Muscle layer of colon (tissue), 2 donors: ENCODE data around the gene ERICH6.

ENCODE experiments used
- H3K27ac ChIP-seq: one replicate; pipeline ENCODE4 v1.7.0; 2013; ENCODE audit warnings: low read depth, mild to moderate bottlenecking, low read length, moderate library complexity
- H3K27me3 ChIP-seq, 2 donors: one replicate each; pipeline ENCODE4 v1.7.0; 2013; ENCODE audit warnings: low read length in 2 of 2, mild to moderate bottlenecking in 2 of 2; ENCODE audit not compliant: insufficient read depth in 2 of 2, control insufficient read depth in 1 of 2
- H3K36me3 ChIP-seq: one replicate; pipeline ENCODE4 v1.7.0; 2013; ENCODE audit warnings: mild to moderate bottlenecking, low read length; ENCODE audit not compliant: insufficient read depth
- H3K4me1 ChIP-seq: one replicate; pipeline ENCODE4 v1.7.0; 2013; ENCODE audit warnings: mild to moderate bottlenecking, low read length; ENCODE audit not compliant: insufficient read depth
- H3K4me3 ChIP-seq, 2 donors: one replicate each; pipeline ENCODE4 v1.7.0; 2013; ENCODE audit warnings: low read length in 2 of 2, low read depth in 1 of 2, mild to moderate bottlenecking in 1 of 2, moderate library complexity in 1 of 2
- H3K9ac ChIP-seq: one replicate; pipeline ENCODE4 v1.7.0; 2013; ENCODE audit warnings: low read length
- H3K9me3 ChIP-seq: one replicate; pipeline ENCODE4 v1.7.0; 2013; ENCODE audit warnings: mild to moderate bottlenecking, low read length
- donor health status: abdominal sarcoma.
- donor health status: Adenocarcinoma of cecum.

The ERICH6 gene

GRCh38 chr3:150663461-150663860, 40.3 kb downstream of the ERICH6 start:
- H3K9me3 ChIP-seq = no peaks in the 10 kb centered on the region
- H3K4me3 ChIP-seq = no peak overlapping the region
- no peaks in the 10 kb centered on the region for H3K36me3 ChIP-seq
- H3K27me3 ChIP-seq = no peaks in the 10 kb centered on the region
- no peak overlapping the region for H3K27ac ChIP-seq
- no peaks in the 10 kb centered on the region for H3K4me1 ChIP-seq
- no peak overlapping the region for H3K9ac ChIP-seq

- H3K4me1 ChIP-seq = no peaks in the 10 kb centered on the region
- H3K27ac ChIP-seq = no peak overlapping the region
- H3K9ac ChIP-seq = no peak overlapping the region
- H3K36me3 ChIP-seq = no peaks in the 10 kb centered on the region
- no peak overlapping the region for H3K4me3 ChIP-seq
- no peaks in the 10 kb centered on the region for H3K27me3 ChIP-seq
- H3K9me3 ChIP-seq = no peaks in the 10 kb centered on the region
Measured at GRCh38 chr3:150662410-150663200, 41.1 kb downstream of the ERICH6 start.

GRCh38 chr3:150656316-150656715, 47.4 kb downstream of the ERICH6 start:
- H3K27me3 ChIP-seq = no peaks in the 10 kb centered on the region
- H3K4me3 ChIP-seq = no peak overlapping the region
- no peak overlapping the region for H3K9ac ChIP-seq
- no peak overlapping the region for H3K27ac ChIP-seq
- no peaks in the 10 kb centered on the region for H3K4me1 ChIP-seq
- H3K36me3 ChIP-seq = no peaks in the 10 kb centered on the region
- no peaks in the 10 kb centered on the region for H3K9me3 ChIP-seq

- Histone ChIP-seq H3K9ac (no peak overlapping the region), H3K27ac (no peak overlapping the region), H3K9me3 (no peaks in the 10 kb centered on the region), H3K4me1 (no peaks in the 10 kb centered on the region), H3K36me3 (no peaks in the 10 kb centered on the region), H3K27me3 (no peaks in the 10 kb centered on the region), H3K4me3 (no peak overlapping the region)
Measured at GRCh38 chr3:150653110-150653561, 50.6 kb downstream of the ERICH6 start.

- Histone ChIP-seq H3K4me1 (no peaks in the 10 kb centered on the region), H3K9me3 (no peaks in the 10 kb centered on the region), H3K9ac (no peak overlapping the region), H3K27ac (no peak overlapping the region), H3K36me3 (no peaks in the 10 kb centered on the region), H3K4me3 (no peak overlapping the region), H3K27me3 (no peaks in the 10 kb centered on the region)
Measured at GRCh38 chr3:150640256-150640655, 63.5 kb downstream of the ERICH6 start.

- Histone ChIP-seq H3K4me1 (no peaks in the 10 kb centered on the region), H3K27ac (no peak overlapping the region), H3K9me3 (no peaks in the 10 kb centered on the region), H3K36me3 (no peaks in the 10 kb centered on the region), H3K9ac (no peak overlapping the region), H3K4me3 (no peak overlapping the region), H3K27me3 (no peaks in the 10 kb centered on the region)
Measured at GRCh38 chr3:150639262-150639661, 64.5 kb downstream of the ERICH6 start.

- H3K9ac ChIP-seq = no peak overlapping the region
Measured at GRCh38 chr3:150636258-150636657, 67.5 kb downstream of the ERICH6 start.

GRCh38 chr3:150635526-150635925, 68.2 kb downstream of the ERICH6 start:
- no peaks in the 10 kb centered on the region for H3K4me1 ChIP-seq
- no peaks in the 10 kb centered on the region for H3K9me3 ChIP-seq
- H3K27me3 ChIP-seq = no peaks in the 10 kb centered on the region
- no peaks in the 10 kb centered on the region for H3K36me3 ChIP-seq
- no peak overlapping the region for H3K4me3 ChIP-seq
- H3K9ac ChIP-seq = no peak overlapping the region
- H3K27ac ChIP-seq = no peak overlapping the region

More at GRCh38 chr3:150636258-150636657, 67.5 kb downstream of the ERICH6 start:
- H3K4me3 ChIP-seq = no peak overlapping the region
- H3K4me1 ChIP-seq = no peaks in the 10 kb centered on the region
- no peak overlapping the region for H3K27ac ChIP-seq
- no peaks in the 10 kb centered on the region for H3K36me3 ChIP-seq
- H3K27me3 ChIP-seq = no peaks in the 10 kb centered on the region
- H3K9me3 ChIP-seq = no peaks in the 10 kb centered on the region

GRCh38 chr3:150635076-150635475, 68.6 kb downstream of the ERICH6 start:
- H3K27ac ChIP-seq = no peak overlapping the region
- no peak overlapping the region for H3K4me3 ChIP-seq

GRCh38 chr3:150631515-150632221, 72.1 kb downstream of the ERICH6 start:
- no peak overlapping the region for H3K27ac ChIP-seq
- H3K27me3 ChIP-seq = no peaks in the 10 kb centered on the region
- H3K4me3 ChIP-seq = no peak overlapping the region
- no peaks in the 10 kb centered on the region for H3K9me3 ChIP-seq
- no peak overlapping the region for H3K9ac ChIP-seq
- H3K4me1 ChIP-seq = no peaks in the 10 kb centered on the region
- H3K36me3 ChIP-seq = peaks cover 7% of the 10 kb centered on the region

More at GRCh38 chr3:150635076-150635475, 68.6 kb downstream of the ERICH6 start:
- no peaks in the 10 kb centered on the region for H3K4me1 ChIP-seq
- no peaks in the 10 kb centered on the region for H3K9me3 ChIP-seq
- H3K36me3 ChIP-seq = no peaks in the 10 kb centered on the region
- no peaks in the 10 kb centered on the region for H3K27me3 ChIP-seq
- H3K9ac ChIP-seq = no peak overlapping the region

GRCh38 chr3:150627557-150627956, 76.2 kb downstream of the ERICH6 start:
- peaks cover 14% of the 10 kb centered on the region for H3K4me1 ChIP-seq
- no peak overlapping the region for H3K9ac ChIP-seq
- H3K27ac ChIP-seq = no peak overlapping the region
- peaks cover 19% of the 10 kb centered on the region for H3K36me3 ChIP-seq
- no peaks in the 10 kb centered on the region for H3K9me3 ChIP-seq
- H3K27me3 ChIP-seq = no peaks in the 10 kb centered on the region
- H3K4me3 ChIP-seq = no peak overlapping the region
